Endodermal cell (in vitro differentiated cells): ENCODE results near the gene NCK2. TPM values are rescaled to one million over a fixed set of nuclear protein-coding genes. Genes with fewer than 3 reads are reported as not detected.

Experiments
- DNase-seq: peaks from one replicate; pipeline ENCODE4 v3.0.0-alpha.2; 2017
- H3K27ac ChIP-seq: 2 replicates; pipeline ENCODE4 v1.5.1; 2013; ENCODE audit warnings: mild to moderate bottlenecking, low read depth, low read length, moderate library complexity
- H3K27me3 ChIP-seq: 2 replicates; pipeline ENCODE4 v1.6.1; 2013; ENCODE audit warnings: mild to moderate bottlenecking, low read length, moderate library complexity; ENCODE audit not compliant: insufficient read depth, control insufficient read depth, poor library complexity, severe bottlenecking
- H3K36me3 ChIP-seq: 2 replicates; pipeline ENCODE4 v1.7.0; 2013; ENCODE audit warnings: mild to moderate bottlenecking, low read length, moderate library complexity; ENCODE audit not compliant: control insufficient read depth, insufficient read depth
- H3K4me1 ChIP-seq: one replicate; pipeline ENCODE4 v1.7.0; 2013; ENCODE audit warnings: low read length; ENCODE audit not compliant: control insufficient read depth, insufficient read depth
- H3K4me3 ChIP-seq: 2 replicates; pipeline ENCODE4 v1.5.1; 2013; ENCODE audit warnings: mild to moderate bottlenecking, low read length, moderate library complexity
- H3K9ac ChIP-seq: 2 replicates; pipeline ENCODE4 v1.6.1; 2013; ENCODE audit warnings: mild to moderate bottlenecking, low read length, moderate library complexity; ENCODE audit not compliant: poor library complexity, severe bottlenecking; ENCODE audit errors: extremely low read depth
- H3K9me3 ChIP-seq: 2 replicates; pipeline ENCODE4 v1.6.1; 2013; ENCODE audit warnings: mild to moderate bottlenecking, low read length, moderate library complexity; ENCODE audit not compliant: control insufficient read depth
- H3K27ac Mint-ChIP-seq: 2 replicates; pipeline ENCODE4 v1.8.0; 2020; ENCODE audit warnings: mixed read lengths
- H3K27me3 Mint-ChIP-seq: 2 replicates; pipeline ENCODE4 v1.8.0; 2021; ENCODE audit warnings: mild to moderate bottlenecking, mixed read lengths; ENCODE audit not compliant: insufficient read depth
- H3K36me3 Mint-ChIP-seq: 2 replicates; pipeline ENCODE4 v1.8.0; 2020; ENCODE audit warnings: low read depth, mixed read lengths
- H3K4me1 Mint-ChIP-seq: 2 replicates; pipeline ENCODE4 v1.8.0; 2020; ENCODE audit warnings: mixed read lengths
- H3K4me3 Mint-ChIP-seq: 2 replicates; pipeline ENCODE4 v1.8.0; 2020; ENCODE audit warnings: mild to moderate bottlenecking, moderate library complexity, mixed read lengths
- H3K9me3 Mint-ChIP-seq: 2 replicates; pipeline ENCODE4 v1.8.0; 2020; ENCODE audit warnings: mild to moderate bottlenecking, mixed read lengths
- WGBS, 2 experiments: methylation state at CpG; one replicate each; pipeline versions ENCODE4 v1.1.5 to v1.1.7; 2013; ENCODE audit warnings: missing lambda C conversion rate in 2 of 2, mixed read lengths in 1 of 2; ENCODE audit not compliant: insufficient coverage in 1 of 2, insufficient read length in 1 of 2; 5-methylcytosine and 5-hydroxymethylcytosine counted together
- total RNA-seq, 2 donors: library from RNA; stranded (reverse); fragmentation: NEBNext Ultra II Directional in 1 of 2; extraction: Animal tissue kit (Norgen Biotek cat#: 25700) in 1 of 2; gene quantifications; 2 replicates in 1 of 2; 3 replicates in 1 of 2; pipeline ENCODE4 v1.2.1, GENCODE V29; 2021
- TF ChIP-seq, protein P1 (sequence below): fragments of 200-600 bp; sonication (generic); conservative IDR thresholded peaks from 2 replicates; pipeline ENCODE4 v1.5.0; 2021; ENCODE audit warnings: antibody characterized with exemption, mild to moderate bottlenecking

Gene NCK2
- total RNA-seq, 2 donors from 2014 or later = 58.9 to 63.8 TPM

DNA sequence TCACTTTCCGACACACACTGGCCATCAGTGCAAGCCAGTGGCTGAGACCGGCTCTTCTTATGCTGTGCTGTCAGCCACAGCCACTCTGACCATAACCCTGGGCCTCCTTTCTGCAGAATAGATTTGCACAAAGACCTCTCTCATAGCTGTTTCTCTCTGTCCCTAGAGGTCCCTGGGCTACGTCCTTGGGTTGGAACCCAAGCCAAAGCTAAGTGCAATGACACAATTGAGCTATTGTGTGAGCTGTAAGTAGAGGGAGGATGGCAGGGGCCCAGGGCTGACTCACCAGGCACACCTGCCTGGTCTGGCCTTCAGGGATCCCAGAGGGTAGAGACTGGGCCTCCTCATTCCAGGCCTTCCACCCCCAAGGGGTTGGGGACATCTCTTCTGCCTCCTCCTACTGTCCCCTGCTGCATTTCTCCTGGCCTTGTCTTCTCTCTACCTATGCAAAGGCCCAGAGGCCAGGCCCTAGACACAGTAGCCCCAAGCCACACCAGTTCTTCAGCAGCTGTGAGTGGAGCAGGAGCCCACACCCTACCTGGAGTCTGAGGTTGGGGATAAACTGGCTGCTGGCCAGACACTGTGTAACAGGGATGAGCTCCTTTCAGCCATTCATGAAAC, 174.6 kb downstream of the NCK2 start:
- Histone ChIP-seq H3K4me1 (no peaks in the 10 kb centered on the region), H3K27me3 (no peaks in the 10 kb centered on the region), H3K9ac (no peak overlapping the region), H3K36me3 (no peaks in the 10 kb centered on the region), H3K27ac (no peak overlapping the region), H3K4me3 (no peak overlapping the region), H3K9me3 (peaks cover 25% of the 10 kb centered on the region)
- Mint-ChIP-seq H3K27ac (no peak overlapping the region), H3K4me1 (no peaks in the 10 kb centered on the region), H3K27me3 (peaks cover 1% of the 10 kb centered on the region), H3K9me3 (peaks cover 31% of the 10 kb centered on the region), H3K4me3 (no peak overlapping the region), H3K36me3 (no peaks in the 10 kb centered on the region)
- TF ChIP-seq, protein P1, sequence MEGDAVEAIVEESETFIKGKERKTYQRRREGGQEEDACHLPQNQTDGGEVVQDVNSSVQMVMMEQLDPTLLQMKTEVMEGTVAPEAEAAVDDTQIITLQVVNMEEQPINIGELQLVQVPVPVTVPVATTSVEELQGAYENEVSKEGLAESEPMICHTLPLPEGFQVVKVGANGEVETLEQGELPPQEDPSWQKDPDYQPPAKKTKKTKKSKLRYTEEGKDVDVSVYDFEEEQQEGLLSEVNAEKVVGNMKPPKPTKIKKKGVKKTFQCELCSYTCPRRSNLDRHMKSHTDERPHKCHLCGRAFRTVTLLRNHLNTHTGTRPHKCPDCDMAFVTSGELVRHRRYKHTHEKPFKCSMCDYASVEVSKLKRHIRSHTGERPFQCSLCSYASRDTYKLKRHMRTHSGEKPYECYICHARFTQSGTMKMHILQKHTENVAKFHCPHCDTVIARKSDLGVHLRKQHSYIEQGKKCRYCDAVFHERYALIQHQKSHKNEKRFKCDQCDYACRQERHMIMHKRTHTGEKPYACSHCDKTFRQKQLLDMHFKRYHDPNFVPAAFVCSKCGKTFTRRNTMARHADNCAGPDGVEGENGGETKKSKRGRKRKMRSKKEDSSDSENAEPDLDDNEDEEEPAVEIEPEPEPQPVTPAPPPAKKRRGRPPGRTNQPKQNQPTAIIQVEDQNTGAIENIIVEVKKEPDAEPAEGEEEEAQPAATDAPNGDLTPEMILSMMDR = no peak
- 92 to 95% methylated on average over 2 to 3 of the region's 3 CpGs for WGBS, 2 experiments
- no peak for DNase-seq

DNA sequence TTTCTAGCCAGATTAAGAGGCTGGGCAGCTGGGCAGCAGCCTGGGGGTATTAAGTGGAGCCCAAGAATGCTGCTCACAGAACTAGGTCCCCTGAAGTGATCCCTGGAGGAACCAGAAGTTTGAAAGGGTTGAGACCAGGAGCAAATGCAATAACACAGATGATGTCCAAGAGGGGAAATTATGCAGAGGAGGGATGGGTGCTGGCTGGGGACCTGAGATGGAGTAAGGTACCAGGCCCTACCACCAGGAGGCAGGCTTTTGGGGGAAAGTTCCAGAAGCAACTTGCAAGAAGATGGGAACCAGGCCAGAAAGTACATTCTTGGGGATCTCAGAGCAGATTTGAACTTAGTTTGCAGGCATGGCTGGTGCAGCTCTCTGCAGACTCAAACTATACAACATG, 175.1 kb downstream of the NCK2 start:
- Histone ChIP-seq H3K9me3 (peaks cover 23% of the 10 kb centered on the region), H3K27ac (no peak overlapping the region), H3K36me3 (no peaks in the 10 kb centered on the region), H3K4me3 (no peak overlapping the region), H3K27me3 (no peaks in the 10 kb centered on the region), H3K9ac (no peak overlapping the region), H3K4me1 (no peaks in the 10 kb centered on the region)
- H3K9me3 Mint-ChIP-seq = peaks cover 27% of the 10 kb centered on the region
- DNase-seq = peak; percentile 80
- no peaks in the 10 kb centered on the region for H3K4me1 Mint-ChIP-seq
- H3K36me3 Mint-ChIP-seq = no peaks in the 10 kb centered on the region
- TF ChIP-seq, protein P1 = peak; percentile 86
- H3K27ac Mint-ChIP-seq = no peak overlapping the region
- H3K4me3 Mint-ChIP-seq = no peak overlapping the region
- H3K27me3 Mint-ChIP-seq = peaks cover 1% of the 10 kb centered on the region

DNA sequence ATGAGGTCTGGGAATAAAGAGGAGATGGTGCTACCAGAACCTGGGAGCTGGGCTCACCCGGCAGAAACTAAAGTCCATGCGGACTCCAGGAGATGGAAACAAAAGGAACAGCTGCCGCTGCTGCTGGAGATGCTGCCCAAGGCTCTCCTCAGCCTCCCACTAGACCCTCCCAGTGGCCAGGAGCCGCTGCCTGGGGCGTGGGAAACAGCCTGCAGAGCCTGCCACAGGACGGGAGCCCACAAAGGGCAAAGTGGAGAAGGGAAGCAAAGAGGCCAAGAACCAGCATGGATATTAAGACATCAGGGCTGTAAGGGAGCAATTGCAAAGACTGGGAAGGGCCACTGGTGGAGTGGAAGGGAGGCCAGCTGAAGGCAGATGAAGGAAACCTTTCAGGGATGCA, 179.6 kb downstream of the NCK2 start:
- Mint-ChIP-seq H3K4me3 (no peak overlapping the region), H3K4me1 (peaks cover 3% of the 10 kb centered on the region)
- TF ChIP-seq, protein P1 = no peak

More for the DNA sequence above, 179.6 kb downstream of the NCK2 start:
- no peak for DNase-seq
- H3K9me3 Mint-ChIP-seq = peaks cover 12% of the 10 kb centered on the region
- Histone ChIP-seq H3K9me3 (peaks cover 13% of the 10 kb centered on the region), H3K9ac (no peak overlapping the region), H3K36me3 (no peaks in the 10 kb centered on the region), H3K27ac (no peak overlapping the region), H3K27me3 (no peaks in the 10 kb centered on the region), H3K4me1 (no peaks in the 10 kb centered on the region), H3K4me3 (no peak overlapping the region)
- no peak overlapping the region for H3K27ac Mint-ChIP-seq
- no peaks in the 10 kb centered on the region for H3K36me3 Mint-ChIP-seq
- 85 to 100% methylated on average over 1 to 6 of the region's 6 CpGs for WGBS, 2 experiments
- H3K27me3 Mint-ChIP-seq = peaks cover 1% of the 10 kb centered on the region
